ENCODE data around the gene C5orf58. TPM values are rescaled to one million over a fixed set of nuclear protein-coding genes. Genes with fewer than 3 reads are reported as not detected.

Gene C5orf58
- total RNA-seq, 1 donor from 2014 or later, result not detected

GRCh38 chr5:170270293-170271069 is 37.7 kb downstream of the C5orf58 start:
- Histone ChIP-seq H3K27ac (ENCODE audit: low read depth, low read length) (no peak overlapping the region), H3K4me1 (ENCODE audit: insufficient read depth, low read length) (no peaks in the 10 kb centered on the region), H3K36me3 (ENCODE audit: insufficient read depth, low read length) (no peaks in the 10 kb centered on the region), H3K9me3 (ENCODE audit: insufficient read depth, low read depth, low read length) (no peaks in the 10 kb centered on the region), H3K4me2 (ENCODE audit: low read length) (no peak overlapping the region), H3K9ac (ENCODE audit: low read length) (no peak overlapping the region), H3K27me3 (ENCODE audit: insufficient read depth, low read length) (peaks cover 23% of the 10 kb centered on the region), H2AFZ (ENCODE audit: low read depth, low read length) (no peak overlapping the region), H4K20me1 (ENCODE audit: insufficient read depth, low read length) (no peaks in the 10 kb centered on the region), H3K79me2 (ENCODE audit: insufficient read depth, low read length) (no peaks in the 10 kb centered on the region), H3K4me3 (ENCODE audit: insufficient read depth, low read depth, low read length) (no peak overlapping the region)
- DNase-seq (ENCODE audit: low read depth) (no peak), FAIRE-seq (no peak)
- TF ChIP-seq CTCF (IDR thresholded peaks at IDR 0.05; ENCODE audit: insufficient read depth, low read depth, low read length) (no peak), EZH2 (IDR thresholded peaks at IDR 0.05; ENCODE audit: insufficient read depth, low read length) (no peak)
- no peaks in the 10 kb centered on the region for H3K36me3 Mint-ChIP-seq (ENCODE audit: low read depth, unreplicated experiment)
- H3K27ac Mint-ChIP-seq (ENCODE audit: unreplicated experiment), result no peak overlapping the region
- H3K4me1 Mint-ChIP-seq (ENCODE audit: low read depth, unreplicated experiment), result peaks cover 12% of the 10 kb centered on the region
- H3K9me3 Mint-ChIP-seq (ENCODE audit: unreplicated experiment), result no peaks in the 10 kb centered on the region
- H3K4me3 Mint-ChIP-seq (ENCODE audit: unreplicated experiment), result no peak overlapping the region
- peaks cover 17% of the 10 kb centered on the region for H3K27me3 Mint-ChIP-seq (ENCODE audit: low read depth, unreplicated experiment)

- H3K36me3 Mint-ChIP-seq (ENCODE audit: low read depth, unreplicated experiment), result no peaks in the 10 kb centered on the region
- H3K27me3 Mint-ChIP-seq (ENCODE audit: low read depth, unreplicated experiment), result peaks cover 30% of the 10 kb centered on the region
- H3K9ac ChIP-seq (ENCODE audit: low read length), result no peak overlapping the region
- no peak overlapping the region for H3K4me3 ChIP-seq (ENCODE audit: insufficient read depth, low read depth, low read length)
- H3K4me1 Mint-ChIP-seq (ENCODE audit: low read depth, unreplicated experiment), result peaks cover 2% of the 10 kb centered on the region
- H3K27ac Mint-ChIP-seq (ENCODE audit: unreplicated experiment), result no peak overlapping the region
- H3K79me2 ChIP-seq (ENCODE audit: insufficient read depth, low read length), result no peaks in the 10 kb centered on the region
- H3K4me3 Mint-ChIP-seq (ENCODE audit: unreplicated experiment), result no peak overlapping the region
- H2AFZ ChIP-seq (ENCODE audit: low read depth, low read length), result no peak overlapping the region
- no peak overlapping the region for H3K27ac ChIP-seq (ENCODE audit: low read depth, low read length)
- H3K9me3 ChIP-seq (ENCODE audit: insufficient read depth, low read depth, low read length), result no peaks in the 10 kb centered on the region
- DNase-seq (ENCODE audit: low read depth), result no peak
- FAIRE-seq, result no peak
- H3K27me3 ChIP-seq (ENCODE audit: insufficient read depth, low read length), result no peaks in the 10 kb centered on the region
- no peaks in the 10 kb centered on the region for H3K36me3 ChIP-seq (ENCODE audit: insufficient read depth, low read length)
- no peaks in the 10 kb centered on the region for H3K4me1 ChIP-seq (ENCODE audit: insufficient read depth, low read length)
- H3K9me3 Mint-ChIP-seq (ENCODE audit: unreplicated experiment), result no peaks in the 10 kb centered on the region
- no peak overlapping the region for H3K4me2 ChIP-seq (ENCODE audit: low read length)
- TF ChIP-seq EZH2 (IDR thresholded peaks at IDR 0.05; ENCODE audit: insufficient read depth, low read length) (no peak), CTCF (IDR thresholded peaks at IDR 0.05; ENCODE audit: insufficient read depth, low read depth, low read length) (no peak)
- no peaks in the 10 kb centered on the region for H4K20me1 ChIP-seq (ENCODE audit: insufficient read depth, low read length)
These were observed 41.4 kb downstream of the C5orf58 start for GRCh38 chr5:170273968-170274710.
